ENCODE data around the gene KRTAP13-2.

KRTAP13-2 gene

GRCh38 chr21:30326390-30326789 is 45.7 kb downstream of the KRTAP13-2 start:
- DNase-seq (ENCODE audit: low spot score) (no peak), FAIRE-seq (no peak)

Data from urothelium cell line (cell line).